ENCODE results near the gene GPS1. TPM values are rescaled to one million over a fixed set of nuclear protein-coding genes. Genes with fewer than 3 reads are reported as not detected.

Gene GPS1
- total RNA-seq, 4 donors from 2014 or later: 72.4 to 113 (median 100) TPM

- Histone ChIP-seq H3K36me3 (peaks cover 53% of the 10 kb centered on the region), H3K4me3 (no peak overlapping the region), H3K27me3 (no peaks in the 10 kb centered on the region), H3K9me3 (no peaks in the 10 kb centered on the region), H3K27ac (no peak overlapping the region), H3K4me1 (peaks cover 4% of the 10 kb centered on the region)
- TF ChIP-seq EP300 (IDR thresholded peaks at IDR 0.05) (no peak), POLR2AphosphoS5 (IDR thresholded peaks at IDR 0.05) (no peak), CTCF (IDR thresholded peaks at IDR 0.05) (no peak), POLR2A (IDR thresholded peaks at IDR 0.05) (no peak)
- DNase-seq (ENCODE audit: low spot score in 2 of 2): no peak
- WGBS: 93% methylated on average over 15 of the region's 18 CpGs
Observed at GRCh38 chr17:82078433-82078832, 26.7 kb downstream of the GPS1 start.

- Histone ChIP-seq H3K36me3 (peaks cover 60% of the 10 kb centered on the region), H3K9me3 (no peaks in the 10 kb centered on the region), H3K27ac (no peak overlapping the region), H3K4me1 (peaks cover 4% of the 10 kb centered on the region), H3K4me3 (no peak overlapping the region), H3K27me3 (no peaks in the 10 kb centered on the region)
- TF ChIP-seq POLR2A (IDR thresholded peaks at IDR 0.05) (no peak), CTCF (IDR thresholded peaks at IDR 0.05) (no peak), POLR2AphosphoS5 (IDR thresholded peaks at IDR 0.05) (no peak), EP300 (IDR thresholded peaks at IDR 0.05) (no peak)
- 96% methylated on average over 31 of the region's 47 CpGs for WGBS
- no peak for DNase-seq (ENCODE audit: low spot score in 2 of 2)
Observed at GRCh38 chr17:82079001-82079677, 27.4 kb downstream of the GPS1 start.

GRCh38 chr17:82080048-82080788 is 28.5 kb downstream of the GPS1 start:
- H3K4me1 ChIP-seq: peaks cover 4% of the 10 kb centered on the region
- no peaks in the 10 kb centered on the region for H3K27me3 ChIP-seq
- peaks cover 71% of the 10 kb centered on the region for H3K36me3 ChIP-seq
- no peak overlapping the region for H3K27ac ChIP-seq
- H3K4me3 ChIP-seq: no peak overlapping the region
- no peaks in the 10 kb centered on the region for H3K9me3 ChIP-seq
- no peak for DNase-seq (ENCODE audit: low spot score in 2 of 2)
- TF ChIP-seq EP300 (IDR thresholded peaks at IDR 0.05) (no peak), CTCF (IDR thresholded peaks at IDR 0.05) (no peak), POLR2AphosphoS5 (IDR thresholded peaks at IDR 0.05) (no peak), POLR2A (IDR thresholded peaks at IDR 0.05) (no peak)
- WGBS: 94% methylated on average over 11 of the region's 36 CpGs

- Histone ChIP-seq H3K27ac (no peak overlapping the region), H3K27me3 (no peaks in the 10 kb centered on the region), H3K4me1 (peaks cover 4% of the 10 kb centered on the region), H3K9me3 (no peaks in the 10 kb centered on the region), H3K36me3 (peaks cover 78% of the 10 kb centered on the region), H3K4me3 (no peak overlapping the region)
- no peak for DNase-seq (ENCODE audit: low spot score in 2 of 2)
- WGBS: 94% methylated on average over 14 of the region's 44 CpGs
- TF ChIP-seq POLR2A (IDR thresholded peaks at IDR 0.05): no peak
- no peak for TF ChIP-seq EP300 (IDR thresholded peaks at IDR 0.05)
- no peak for TF ChIP-seq POLR2AphosphoS5 (IDR thresholded peaks at IDR 0.05)
- TF ChIP-seq CTCF (IDR thresholded peaks at IDR 0.05): no peak
Observed at GRCh38 chr17:82080789-82081464, 29.2 kb downstream of the GPS1 start.

- no CpG with 5 or more reads among the region's 20 CpGs for WGBS
Observed at GRCh38 chr17:82081546-82081945, 29.8 kb downstream of the GPS1 start.

More at GRCh38 chr17:82081546-82081945, 29.8 kb downstream of the GPS1 start:
- Histone ChIP-seq H3K9me3 (no peaks in the 10 kb centered on the region), H3K27ac (no peak overlapping the region), H3K36me3 (peaks cover 84% of the 10 kb centered on the region), H3K27me3 (no peaks in the 10 kb centered on the region), H3K4me1 (peaks cover 4% of the 10 kb centered on the region), H3K4me3 (no peak overlapping the region)
- no peak for DNase-seq (ENCODE audit: low spot score in 2 of 2)
- no peak for TF ChIP-seq CTCF (IDR thresholded peaks at IDR 0.05)
- no peak for TF ChIP-seq POLR2AphosphoS5 (IDR thresholded peaks at IDR 0.05)
- no peak for TF ChIP-seq EP300 (IDR thresholded peaks at IDR 0.05)
- no peak for TF ChIP-seq POLR2A (IDR thresholded peaks at IDR 0.05)

Measured in suprapubic skin (tissue), 4 donors.